Measurements from ENCODE around the gene KRTAP21-2. TPM values are rescaled to one million over a fixed set of nuclear protein-coding genes. Genes with fewer than 3 reads are reported as not detected.

Gene KRTAP21-2
- total RNA-seq, 1 donor from 2014 or later = not detected

Other genes starting within 250 kb of the KRTAP21-2 start
- gene KRTAP19-5, start 245.1 kb downstream of the KRTAP21-2 start, total RNA-seq = not detected in 2 replicates
- gene KRTAP19-6, start 205.4 kb downstream of the KRTAP21-2 start, total RNA-seq = not detected in 2 replicates
- not detected in 2 replicates for gene KRTAP19-7, start 185.9 kb downstream of the KRTAP21-2 start, total RNA-seq
- gene KRTAP22-2, start 156.9 kb downstream of the KRTAP21-2 start, total RNA-seq = not detected in 2 replicates
- not detected in 2 replicates for gene KRTAP6-3, start 154.8 kb downstream of the KRTAP21-2 start, total RNA-seq
- gene KRTAP6-2, start 148.4 kb downstream of the KRTAP21-2 start, total RNA-seq = not detected in 2 replicates
- not detected in 2 replicates for gene KRTAP22-1, start 146.2 kb downstream of the KRTAP21-2 start, total RNA-seq
- not detected in 2 replicates for gene KRTAP6-1, start 133.3 kb downstream of the KRTAP21-2 start, total RNA-seq
- not detected in 2 replicates for gene KRTAP20-1, start 130.8 kb downstream of the KRTAP21-2 start, total RNA-seq
- gene KRTAP20-4, start 126.6 kb downstream of the KRTAP21-2 start, total RNA-seq = not detected in 2 replicates
- gene KRTAP20-2, start 112.1 kb downstream of the KRTAP21-2 start, total RNA-seq = not detected in 2 replicates
- gene KRTAP20-3, start 104.4 kb downstream of the KRTAP21-2 start, total RNA-seq = not detected in 2 replicates
- not detected in 2 replicates for gene KRTAP21-3, start 28.5 kb downstream of the KRTAP21-2 start, total RNA-seq
- gene KRTAP21-1, start 8.2 kb upstream of the KRTAP21-2 start, total RNA-seq = not detected in 2 replicates
- gene KRTAP8-1, start 66.0 kb upstream of the KRTAP21-2 start, total RNA-seq = not detected in 2 replicates
- not detected in 2 replicates for gene KRTAP7-1, start 82.5 kb upstream of the KRTAP21-2 start, total RNA-seq
- gene KRTAP11-1, start 134.3 kb upstream of the KRTAP21-2 start, total RNA-seq = not detected in 2 replicates